ENCODE data around the gene GPANK1.

Gene GPANK1

GRCh38 chr6:31621320-31621939, 43.4 kb downstream of the GPANK1 start:
- peak overlapping the region; percentile 99 for H3K9ac ChIP-seq (ENCODE audit: low read length)
- H3K36me3 ChIP-seq (ENCODE audit: control insufficient read depth in 1 of 2, insufficient read depth in 2 of 2, low read length in 2 of 2), result peaks cover 33 to 34% of the 10 kb centered on the region in 2 experiments
- H3K79me1 ChIP-seq (ENCODE audit: low read length), result peaks cover 7% of the 10 kb centered on the region
- H4K91ac ChIP-seq (ENCODE audit: low read depth, low read length), result peak overlapping the region; percentile 78
- peak overlapping the region; percentile 71 for H2BK5ac ChIP-seq (ENCODE audit: low read depth, low read length, poor library complexity)
- H3K79me2 ChIP-seq (ENCODE audit: control insufficient read depth, insufficient read depth, low read length, poor library complexity), result peaks cover 17% of the 10 kb centered on the region
- H3K4ac ChIP-seq (ENCODE audit: low read depth, low read length), result peak overlapping the region; percentile 75
- peak overlapping the region; percentile 39 for H2BK120ac ChIP-seq (ENCODE audit: insufficient read depth, low read length, poor library complexity)
- no peak overlapping the region for H2BK12ac ChIP-seq (ENCODE audit: low read length)
- no peak overlapping the region for H3K23ac ChIP-seq (ENCODE audit: low read length)
- H3K14ac ChIP-seq (ENCODE audit: low read length), result peak overlapping the region; percentile 72
- H3K18ac ChIP-seq (ENCODE audit: low read length), result peak overlapping the region; percentile 26
- no peaks in the 10 kb centered on the region for H3K27me3 ChIP-seq (ENCODE audit: insufficient read depth, low read length)
- peaks cover 4 to 7% of the 10 kb centered on the region in 2 experiments for H3K4me1 ChIP-seq (ENCODE audit: control insufficient read depth in 1 of 2, insufficient read depth in 2 of 2, low read length in 2 of 2)
- peak overlapping the region; percentile 97 for H3K4me2 ChIP-seq (ENCODE audit: low read length)
- no peaks in the 10 kb centered on the region for H3K9me3 ChIP-seq (ENCODE audit: insufficient read depth, low read depth, low read length)
- peak overlapping the region; percentile 80 for H4K8ac ChIP-seq (ENCODE audit: low read depth, low read length)
- H2AK5ac ChIP-seq (ENCODE audit: low read length), result peak overlapping the region; percentile 26
- H4K12ac ChIP-seq (ENCODE audit: low read depth, low read length), result peak overlapping the region; percentile 40
- peak overlapping the region; percentile 92 for H3K27ac ChIP-seq (ENCODE audit: low read depth, low read length)
- WGBS (ENCODE audit: extremely low coverage, insufficient coverage, insufficient read length), result no CpG with 5 or more reads among the region's 15 CpGs
- peak overlapping the region; percentile 14 for H2AFZ ChIP-seq (ENCODE audit: insufficient read depth, low read length, poor library complexity)
- no peak for DNase-seq
- peak overlapping the region; percentile 92 for H3K4me3 ChIP-seq (ENCODE audit: low read depth, low read length)

- Histone ChIP-seq H3K4me1 (ENCODE audit: control insufficient read depth in 1 of 2, insufficient read depth in 2 of 2, low read length in 2 of 2) (peaks cover 4 to 7% of the 10 kb centered on the region in 2 experiments), H3K4me2 (ENCODE audit: low read length) (peak within 1 kb of the TSS; percentile 97), H3K36me3 (ENCODE audit: control insufficient read depth in 1 of 2, insufficient read depth in 2 of 2, low read length in 2 of 2) (peaks cover 27% of the 10 kb centered on the region in 2 experiments), H3K9me3 (ENCODE audit: insufficient read depth, low read depth, low read length) (no peaks in the 10 kb centered on the region), H3K4ac (ENCODE audit: low read depth, low read length) (peak within 1 kb of the TSS; percentile 75), H3K79me2 (ENCODE audit: control insufficient read depth, insufficient read depth, low read length, poor library complexity) (peaks cover 17% of the 10 kb centered on the region), H4K12ac (ENCODE audit: low read depth, low read length) (peak within 1 kb of the TSS; percentile 81), H2BK120ac (ENCODE audit: insufficient read depth, low read length, poor library complexity) (peak within 1 kb of the TSS; percentile 67), H3K9ac (ENCODE audit: low read length) (peak within 1 kb of the TSS; percentile 99), H2AFZ (ENCODE audit: insufficient read depth, low read length, poor library complexity) (peak within 1 kb of the TSS; percentile 75), H3K18ac (ENCODE audit: low read length) (peak within 1 kb of the TSS; percentile 58), H2BK12ac (ENCODE audit: low read length) (peak within 1 kb of the TSS; percentile 33), H3K14ac (ENCODE audit: low read length) (peak within 1 kb of the TSS; percentile 73), H3K79me1 (ENCODE audit: low read length) (peaks cover 7% of the 10 kb centered on the region), H3K4me3 (ENCODE audit: low read depth, low read length) (peak within 1 kb of the TSS; percentile 92), H3K23ac (ENCODE audit: low read length) (no peak within 1 kb of the TSS), H4K8ac (ENCODE audit: low read depth, low read length) (peak within 1 kb of the TSS; percentile 92), H3K27ac (ENCODE audit: low read depth, low read length) (peak within 1 kb of the TSS; percentile 92), H3K27me3 (ENCODE audit: insufficient read depth, low read length) (no peaks in the 10 kb centered on the region), H2BK5ac (ENCODE audit: low read depth, low read length, poor library complexity) (peak within 1 kb of the TSS; percentile 81), H4K91ac (ENCODE audit: low read depth, low read length) (peak within 1 kb of the TSS; percentile 87), H2AK5ac (ENCODE audit: low read length) (peak within 1 kb of the TSS; percentile 26)
- DNase-seq, result peak; percentile 47 to 65
- WGBS (ENCODE audit: extremely low coverage, insufficient coverage, insufficient read length), result no CpG with 5 or more reads among the region's 67 CpGs
These were observed 44.0 kb downstream of the GPANK1 start, which contains the start of gene PRRC2A for GRCh38 chr6:31620586-31621319. Gene PRRC2A (plus strand): TSS chr6:31620715. CDS start chr6:31622790, 2,075 bp downstream.

- no peaks in the 10 kb centered on the region for H3K9me3 ChIP-seq (ENCODE audit: insufficient read depth, low read depth, low read length)
- H2AFZ ChIP-seq (ENCODE audit: insufficient read depth, low read length, poor library complexity), result peak overlapping the region; percentile 75
These were observed 44.8 kb downstream of the GPANK1 start for GRCh38 chr6:31619805-31620585.

GRCh38 chr6:31617010-31617409, 47.8 kb downstream of the GPANK1 start:
- Histone ChIP-seq H3K27ac (ENCODE audit: low read depth, low read length) (no peak overlapping the region), H4K91ac (ENCODE audit: low read depth, low read length) (no peak overlapping the region), H3K18ac (ENCODE audit: low read length) (no peak overlapping the region), H3K4me1 (ENCODE audit: control insufficient read depth in 1 of 2, insufficient read depth in 2 of 2, low read length in 2 of 2) (peaks cover 0 to 1% of the 10 kb centered on the region in 2 experiments), H3K23ac (ENCODE audit: low read length) (no peak overlapping the region), H3K36me3 (ENCODE audit: control insufficient read depth in 1 of 2, insufficient read depth in 2 of 2, low read length in 2 of 2) (no peaks in the 10 kb centered on the region), H3K4ac (ENCODE audit: low read depth, low read length) (no peak overlapping the region), H2AK5ac (ENCODE audit: low read length) (no peak overlapping the region), H2BK12ac (ENCODE audit: low read length) (no peak overlapping the region), H3K4me3 (ENCODE audit: low read depth, low read length) (no peak overlapping the region), H2BK120ac (ENCODE audit: insufficient read depth, low read length, poor library complexity) (no peak overlapping the region), H3K9ac (ENCODE audit: low read length) (no peak overlapping the region), H3K9me3 (ENCODE audit: insufficient read depth, low read depth, low read length) (no peaks in the 10 kb centered on the region), H4K12ac (ENCODE audit: low read depth, low read length) (no peak overlapping the region), H3K79me2 (ENCODE audit: control insufficient read depth, insufficient read depth, low read length, poor library complexity) (peaks cover 10% of the 10 kb centered on the region), H4K8ac (ENCODE audit: low read depth, low read length) (no peak overlapping the region), H3K79me1 (ENCODE audit: low read length) (peaks cover 7% of the 10 kb centered on the region), H3K14ac (ENCODE audit: low read length) (no peak overlapping the region), H2AFZ (ENCODE audit: insufficient read depth, low read length, poor library complexity) (no peak overlapping the region), H3K4me2 (ENCODE audit: low read length) (no peak overlapping the region), H2BK5ac (ENCODE audit: low read depth, low read length, poor library complexity) (no peak overlapping the region), H3K27me3 (ENCODE audit: insufficient read depth, low read length) (no peaks in the 10 kb centered on the region)
- DNase-seq, result no peak
- WGBS (ENCODE audit: extremely low coverage, insufficient coverage, insufficient read length), result no CpG with 5 or more reads among the region's 2 CpGs

More at GRCh38 chr6:31619805-31620585, 44.8 kb downstream of the GPANK1 start:
- Histone ChIP-seq H4K8ac (ENCODE audit: low read depth, low read length) (peak overlapping the region; percentile 92), H3K14ac (ENCODE audit: low read length) (peak overlapping the region; percentile 73), H3K79me1 (ENCODE audit: low read length) (peaks cover 7% of the 10 kb centered on the region), H3K27ac (ENCODE audit: low read depth, low read length) (peak overlapping the region; percentile 90), H3K4ac (ENCODE audit: low read depth, low read length) (peak overlapping the region; percentile 37), H4K12ac (ENCODE audit: low read depth, low read length) (peak overlapping the region; percentile 81), H3K9ac (ENCODE audit: low read length) (peak overlapping the region; percentile 0), H4K91ac (ENCODE audit: low read depth, low read length) (peak overlapping the region; percentile 87), H3K4me3 (ENCODE audit: low read depth, low read length) (peak overlapping the region; percentile 65), H3K79me2 (ENCODE audit: control insufficient read depth, insufficient read depth, low read length, poor library complexity) (peaks cover 17% of the 10 kb centered on the region), H2BK120ac (ENCODE audit: insufficient read depth, low read length, poor library complexity) (peak overlapping the region; percentile 67), H3K4me1 (ENCODE audit: control insufficient read depth in 1 of 2, insufficient read depth in 2 of 2, low read length in 2 of 2) (peaks cover 4 to 7% of the 10 kb centered on the region in 2 experiments), H3K36me3 (ENCODE audit: control insufficient read depth in 1 of 2, insufficient read depth in 2 of 2, low read length in 2 of 2) (peaks cover 19 to 20% of the 10 kb centered on the region in 2 experiments), H3K23ac (ENCODE audit: low read length) (no peak overlapping the region), H3K18ac (ENCODE audit: low read length) (peak overlapping the region; percentile 58), H3K4me2 (ENCODE audit: low read length) (peak overlapping the region; percentile 48), H2BK12ac (ENCODE audit: low read length) (peak overlapping the region; percentile 33), H2BK5ac (ENCODE audit: low read depth, low read length, poor library complexity) (peak overlapping the region; percentile 81), H3K27me3 (ENCODE audit: insufficient read depth, low read length) (no peaks in the 10 kb centered on the region), H2AK5ac (ENCODE audit: low read length) (no peak overlapping the region)
- DNase-seq, result peak; percentile 98 to 99
- no CpG with 5 or more reads among the region's 50 CpGs for WGBS (ENCODE audit: extremely low coverage, insufficient coverage, insufficient read length)

Data from trophoblast cell (in vitro differentiated cells and primary cell).